H1 (cell line): ENCODE measurements around the gene ITPK1. TPM values are rescaled to one million over a fixed set of nuclear protein-coding genes. Genes with fewer than 3 reads are reported as not detected.

Experiments used
- KDM1A ChIP-seq: fragments of 200-600, 300-600 bp; sonication (generic); IDR thresholded peaks from 2 replicates; pipeline ENCODE4 v1.7.1; 2016; ENCODE audit warnings: mild to moderate bottlenecking, low read length, borderline replicate concordance
- KDM5A ChIP-seq: fragments of 200-600 bp; IDR thresholded peaks from 2 replicates; pipeline ENCODE4 v1.7.1; 2012; ENCODE audit warnings: mild to moderate bottlenecking, low read length, inconsistent platforms, mixed read lengths
- PHF8 ChIP-seq: fragments of 200-600 bp; sonication (generic); conservative IDR thresholded peaks from 2 replicates; pipeline ENCODE4 v1.7.1; 2012; ENCODE audit warnings: low read depth, mild to moderate bottlenecking, inconsistent platforms, low read length, moderate library complexity
- POLR2AphosphoS5 ChIP-seq: IDR thresholded peaks from 2 replicates; pipeline ENCODE4 v1.6.1; 2011; ENCODE audit warnings: low read depth, low read length
- SP1 ChIP-seq: IDR thresholded peaks from 2 replicates; pipeline ENCODE4 v1.6.1; 2011; ENCODE audit warnings: low read depth, low read length
- YY1 ChIP-seq: IDR thresholded peaks from 2 replicates; pipeline ENCODE4 v1.6.1; 2011; ENCODE audit warnings: low read depth, mild to moderate bottlenecking, low read length
- polyA plus RNA-seq, 7 experiments: library from polyadenylated mRNA; depleted of rRNA in 3 of 7; stranded (reverse) in 5 of 7; unstranded in 2 of 7; fragments of >200 nt in 5 of 7; fragments of 200-250 nt in 2 of 7; gene quantifications; 1 replicate in 5 of 7; 2 replicates in 1 of 7; 4 replicates in 1 of 7; pipeline versions ENCODE4 v1.2.1 to v1.2.3, GENCODE V29; 2011 to 2013; ENCODE audit warnings: missing spikeins in 2 of 7, mixed read lengths in 2 of 7
- total RNA-seq: library from RNA; stranded (reverse); fragmentation: NEBNext Ultra II Directional; extraction: Animal tissue kit (Norgen Biotek cat#: 25700); gene quantifications from 2 replicates; pipeline ENCODE4 v1.2.1, GENCODE V29; 2021
- TF ChIP-seq, protein P1 (sequence below): IDR thresholded peaks from 2 replicates; pipeline ENCODE4 v1.6.1; 2011; ENCODE audit warnings: low read length, improper control_type of control experiment

Gene ITPK1
- total and polyA plus RNA-seq, 2 of the 8 experiments (the other 6 are each of a cell fraction or from before 2014, with no cell fraction given): 108 to 143 TPM

DNA sequence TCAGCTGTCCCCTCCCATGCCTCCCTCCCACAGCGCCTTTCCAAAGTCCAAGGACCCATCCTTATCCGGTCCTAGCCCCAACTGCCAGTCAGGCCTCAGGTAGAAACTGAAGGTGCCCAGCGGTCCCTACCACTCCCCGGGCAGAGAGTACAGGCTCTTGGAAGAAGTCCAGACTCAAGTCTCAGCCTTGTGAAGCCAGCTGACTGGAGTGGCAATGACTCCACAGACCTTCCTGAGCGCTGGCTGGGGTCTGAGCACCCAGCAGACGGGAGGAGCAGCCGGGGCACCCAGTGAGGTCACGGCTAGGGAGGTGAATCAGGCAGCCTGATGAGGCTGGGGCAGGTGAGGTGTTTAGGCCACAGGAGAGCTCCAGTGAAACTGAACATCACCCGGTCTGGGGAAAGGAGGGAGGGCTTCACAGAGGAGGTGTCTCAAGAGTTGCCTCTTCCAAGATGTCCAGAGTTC is 60.0 kb downstream of the ITPK1 start (continued):
- TF ChIP-seq, protein P1, sequence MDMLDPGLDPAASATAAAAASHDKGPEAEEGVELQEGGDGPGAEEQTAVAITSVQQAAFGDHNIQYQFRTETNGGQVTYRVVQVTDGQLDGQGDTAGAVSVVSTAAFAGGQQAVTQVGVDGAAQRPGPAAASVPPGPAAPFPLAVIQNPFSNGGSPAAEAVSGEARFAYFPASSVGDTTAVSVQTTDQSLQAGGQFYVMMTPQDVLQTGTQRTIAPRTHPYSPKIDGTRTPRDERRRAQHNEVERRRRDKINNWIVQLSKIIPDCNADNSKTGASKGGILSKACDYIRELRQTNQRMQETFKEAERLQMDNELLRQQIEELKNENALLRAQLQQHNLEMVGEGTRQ: no peak
- no peak for TF ChIP-seq SP1
- TF ChIP-seq PHF8: no peak
- TF ChIP-seq KDM5A: no peak
- TF ChIP-seq KDM1A: no peak
- no peak for TF ChIP-seq POLR2AphosphoS5
- TF ChIP-seq YY1: no peak
